SK-N-SH (cell line): Measurements from ENCODE around the gene TBPL1. TPM values are rescaled to one million over a fixed set of nuclear protein-coding genes. Genes with fewer than 3 reads are reported as not detected.

Experiments used
- CTCF ChIA-PET: fragments of 300-600, 350-600 bp; formaldehyde crosslinking; extraction: SDS; loops from one replicate; lab custom pipeline; 2021; lab: Yijun Ruan, JAX
- POLR2A ChIA-PET: fragments of 350-600 bp; sonication (Branson Sonifier 250); formaldehyde crosslinking; extraction: SDS; loops from one replicate; lab custom pipeline; 2020; ENCODE audit warnings: antibody characterized with exemption, inconsistent platforms; lab: Yijun Ruan, JAX
- DNase-seq: peaks from one replicate; pipeline ENCODE4 v3.0.0; 2012
- H2AFZ ChIP-seq: fragments of 200-600 bp; sonication (generic); 2 replicates; pipeline ENCODE4 v1.8.1; 2016; ENCODE audit warnings: antibody characterized with exemption, mild to moderate bottlenecking, low read depth
- H3F3A ChIP-seq: fragments of 200-600 bp; sonication (generic); replicated peaks from 2 replicates; pipeline ENCODE3; 2016; ENCODE audit warnings: antibody characterized with exemption, mild to moderate bottlenecking; ENCODE audit not compliant: insufficient read depth
- H3K27ac ChIP-seq, 2 experiments: fragments of 200-500 bp in 1 of 2; fragments of 200-600 bp in 1 of 2; sonication (Bioruptor generic) in 1 of 2; sonication (generic), shearing (Covaris generic) in 1 of 2; 2 replicates each; pipeline versions ENCODE4 v1.5.1 to v1.6.1; 2014 to 2016; ENCODE audit warnings: low read depth in 2 of 2, inconsistent platforms in 1 of 2, low read length in 1 of 2, mild to moderate bottlenecking in 1 of 2, mixed read lengths in 1 of 2
- H3K27me3 ChIP-seq: fragments of 200-600 bp; sonication (generic), shearing (Covaris generic); 2 replicates; pipeline ENCODE4 v1.6.1; 2016; ENCODE audit warnings: mixed run types; ENCODE audit not compliant: insufficient read depth
- H3K36me3 ChIP-seq, 2 experiments: fragments of 200-500 bp in 1 of 2; fragments of 200-600 bp in 1 of 2; sonication (Bioruptor generic) in 1 of 2; sonication (generic) in 1 of 2; replicated peaks in 1 of 2; 2 replicates each; pipeline versions ENCODE3 to v1.5.1; 2014 to 2016; ENCODE audit warnings: low read length in 1 of 2, mild to moderate bottlenecking in 1 of 2; ENCODE audit not compliant: insufficient read depth in 2 of 2, control insufficient read depth in 1 of 2
- H3K4me1 ChIP-seq, 2 experiments: fragments of 200-500 bp in 1 of 2; fragments of 200-600 bp in 1 of 2; sonication (Bioruptor generic) in 1 of 2; sonication (generic), shearing (Covaris generic) in 1 of 2; 2 replicates each; pipeline versions ENCODE4 v1.5.1 to v1.6.1; 2014 to 2016; ENCODE audit warnings: low read depth in 1 of 2, low read length in 1 of 2, mixed run types in 1 of 2; ENCODE audit not compliant: insufficient read depth in 2 of 2, control insufficient read depth in 1 of 2
- H3K4me2 ChIP-seq: fragments of 200-600 bp; sonication (generic), shearing (Covaris generic); 2 replicates; pipeline ENCODE4 v1.6.1; 2017; ENCODE audit warnings: mixed run types
- H3K4me3 ChIP-seq, 2 experiments: fragments of 200-500 bp in 1 of 2; fragments of 200-600 bp in 1 of 2; sonication (Bioruptor generic) in 1 of 2; sonication (generic), shearing (Covaris generic) in 1 of 2; 2 replicates each; pipeline versions ENCODE4 v1.5.1 to v1.8.1; 2014 to 2016; ENCODE audit warnings: low read depth in 2 of 2, inconsistent platforms in 1 of 2, low read length in 1 of 2, mild to moderate bottlenecking in 1 of 2, mixed read lengths in 1 of 2, moderate library complexity in 1 of 2
- H3K79me2 ChIP-seq: fragments of 200-600 bp; sonication (generic); 2 replicates; pipeline ENCODE4 v1.8.1; 2017; ENCODE audit warnings: mild to moderate bottlenecking; ENCODE audit not compliant: insufficient read depth
- H3K9ac ChIP-seq: fragments of 200-600 bp; sonication (generic); 2 replicates; pipeline ENCODE4 v1.6.1; 2017; ENCODE audit warnings: mixed run types
- H3K9me2 ChIP-seq: fragments of 200-600 bp; sonication (generic); 2 replicates; pipeline ENCODE4 v1.6.1; 2017; ENCODE audit warnings: mixed run types
- H3K9me3 ChIP-seq: fragments of 200-600 bp; sonication (generic); 2 replicates; pipeline ENCODE4 v1.6.1; 2017; ENCODE audit warnings: mixed run types, mild to moderate bottlenecking, moderate library complexity
- H4K20me1 ChIP-seq: fragments of 200-600 bp; sonication (generic); 2 replicates; pipeline ENCODE4 v1.6.1; 2017; ENCODE audit warnings: mild to moderate bottlenecking, mixed run types; ENCODE audit not compliant: insufficient read depth
- EP300 ChIP-seq, 2 experiments: IDR thresholded peaks; 2 replicates each; pipeline versions ENCODE4 v1.4.0 to v1.6.1; 2012; ENCODE audit warnings: borderline replicate concordance in 1 of 2, low read depth in 1 of 2, low read length in 1 of 2
- EZH2phosphoT487 ChIP-seq: fragments of 200-600 bp; sonication (generic); IDR thresholded peaks from 2 replicates; pipeline ENCODE4 v1.6.1; 2017; ENCODE audit warnings: low read depth, mixed run types, mild to moderate bottlenecking, antibody characterized with exemption, moderate library complexity, borderline replicate concordance
- FOSL2 ChIP-seq: IDR thresholded peaks from 2 replicates; pipeline ENCODE4 v1.4.0; 2012; ENCODE audit warnings: low read depth, mild to moderate bottlenecking, moderate library complexity, borderline replicate concordance
- FOXJ3 ChIP-seq: sonication (generic); formaldehyde crosslinking; IDR thresholded peaks from 2 replicates; pipeline ENCODE4 v1.5.1; 2020; ENCODE audit warnings: mild to moderate bottlenecking, missing genetic modification reagents
- FOXM1 ChIP-seq: IDR thresholded peaks from 2 replicates; pipeline ENCODE4 v1.4.0; 2012; ENCODE audit warnings: low read depth, mild to moderate bottlenecking
- GATA2 ChIP-seq: sonication (generic); formaldehyde crosslinking; IDR thresholded peaks from 2 replicates; pipeline ENCODE4 v1.5.0; 2020; ENCODE audit warnings: mild to moderate bottlenecking, missing genetic modification reagents
- JUND ChIP-seq: IDR thresholded peaks from 2 replicates; pipeline ENCODE4 v1.4.0; 2012
- MXI1 ChIP-seq: IDR thresholded peaks from 2 replicates; pipeline ENCODE4 v1.6.1; 2012; ENCODE audit warnings: mild to moderate bottlenecking, low read depth, low read length, improper control_type of control experiment
- NFIC ChIP-seq: IDR thresholded peaks from 2 replicates; pipeline ENCODE4 v1.4.0; 2012; ENCODE audit warnings: borderline replicate concordance
- NRF1 ChIP-seq: IDR thresholded peaks from 2 replicates; pipeline ENCODE4 v1.6.1; 2012; ENCODE audit warnings: low read depth, mild to moderate bottlenecking, low read length
- RXRA ChIP-seq: IDR thresholded peaks from 2 replicates; pipeline ENCODE4 v1.4.0; 2012; ENCODE audit warnings: low read depth, mild to moderate bottlenecking, borderline replicate concordance
- SMC3 ChIP-seq: IDR thresholded peaks from 2 replicates; pipeline ENCODE4 v1.6.1; 2012; ENCODE audit warnings: low read depth, low read length, improper control_type of control experiment
- TAF1 ChIP-seq: IDR thresholded peaks from 2 replicates; pipeline ENCODE4 v1.6.1; 2012; ENCODE audit warnings: low read depth, mild to moderate bottlenecking, low read length, moderate library complexity, borderline replicate concordance
- TCF12 ChIP-seq: IDR thresholded peaks from 2 replicates; pipeline ENCODE4 v1.4.0; 2012
- YY1 ChIP-seq: IDR thresholded peaks from 2 replicates; pipeline ENCODE4 v1.4.0; 2012; ENCODE audit warnings: low read depth, mild to moderate bottlenecking
- WGBS: methylation state at CpG from one replicate; pipeline ENCODE4 v1.1.6; 2017; ENCODE audit warnings: low lambda C conversion rate; 5-methylcytosine and 5-hydroxymethylcytosine counted together
- polyA plus RNA-seq, 3 experiments: library from polyadenylated mRNA; depleted of rRNA; stranded (reverse); fragments of >200 nt; gene quantifications; 2 replicates each; pipeline ENCODE4 v1.2.3, GENCODE V29; 2012
- TF ChIP-seq, protein P1 (sequence below): IDR thresholded peaks from 2 replicates; pipeline ENCODE4; 2012
- TF ChIP-seq, protein P2 (sequence below): IDR thresholded peaks from 2 replicates; pipeline ENCODE4 v1.4.0; 2012; ENCODE audit warnings: low read depth
- TF ChIP-seq, protein P3 (sequence below): fragments of 150-350 bp; IDR thresholded peaks from 2 replicates; pipeline ENCODE4 v1.6.1; 2017; ENCODE audit warnings: antibody characterized with exemption, low read length, low read depth, borderline replicate concordance
- TF ChIP-seq, protein P4 (sequence below): IDR thresholded peaks from 2 replicates; pipeline ENCODE4 v1.4.0; 2012; ENCODE audit warnings: low read depth, borderline replicate concordance

The TBPL1 gene
- polyA plus RNA-seq, 1 of the 3 experiments (the other 2 are of a cell fraction) = 16.3 TPM

DNA sequence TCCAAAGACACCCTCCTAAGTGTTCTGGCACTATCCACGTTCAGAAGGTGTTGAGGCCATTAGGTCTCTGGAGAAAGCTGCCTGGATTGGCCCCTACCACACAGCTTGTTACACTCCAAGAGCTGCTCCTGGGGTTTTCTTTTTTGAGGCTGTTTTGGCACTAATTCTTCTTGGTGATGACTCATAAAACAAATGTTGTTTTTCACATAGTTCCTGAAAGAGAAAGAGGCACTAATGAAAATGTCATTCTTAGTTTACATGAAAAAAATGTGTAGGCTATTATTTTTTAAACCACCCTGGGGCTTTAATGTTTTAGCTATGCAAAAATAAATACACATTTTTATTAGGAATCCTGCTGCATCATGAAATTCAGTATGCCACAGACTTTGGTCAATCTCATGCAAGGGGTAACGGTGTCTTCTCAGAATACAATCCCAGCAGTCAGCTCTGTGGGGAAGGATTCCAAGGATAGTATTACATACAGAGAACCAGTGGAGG is 38.1 kb downstream of the TBPL1 start:
- no peak overlapping the region for H3K4me3 ChIP-seq
- TF ChIP-seq, protein P1, sequence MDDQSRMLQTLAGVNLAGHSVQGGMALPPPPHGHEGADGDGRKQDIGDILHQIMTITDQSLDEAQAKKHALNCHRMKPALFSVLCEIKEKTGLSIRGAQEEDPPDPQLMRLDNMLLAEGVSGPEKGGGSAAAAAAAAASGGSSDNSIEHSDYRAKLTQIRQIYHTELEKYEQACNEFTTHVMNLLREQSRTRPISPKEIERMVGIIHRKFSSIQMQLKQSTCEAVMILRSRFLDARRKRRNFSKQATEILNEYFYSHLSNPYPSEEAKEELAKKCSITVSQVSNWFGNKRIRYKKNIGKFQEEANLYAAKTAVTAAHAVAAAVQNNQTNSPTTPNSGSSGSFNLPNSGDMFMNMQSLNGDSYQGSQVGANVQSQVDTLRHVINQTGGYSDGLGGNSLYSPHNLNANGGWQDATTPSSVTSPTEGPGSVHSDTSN = peak; percentile 33; the same call in 1 of the 2 replicates
- TF ChIP-seq RXRA = no peak
- peak; percentile 47; the same call in 1 of the 2 replicates for TF ChIP-seq NFIC
- TF ChIP-seq JUND = peak; percentile 68
- peak; percentile 63 for TF ChIP-seq FOSL2
- TF ChIP-seq EZH2phosphoT487 = no peak
- TF ChIP-seq, all 33 proteins: peak for 4
- Histone ChIP-seq H3K27me3 (no peaks in the 10 kb centered on the region), H4K20me1 (no peaks in the 10 kb centered on the region), H3K4me1 (0 out of 4 replicates have a peak, but pooled peaks cover 0 to 8% of the 10 kb centered on the region in 2 experiments), H3K9ac (no peak overlapping the region), H3K4me2 (0 out of 2 replicates have a peak overlapping the region, but pooled peaks have one; percentile 45), H3K36me3 (peaks cover 21 to 38% of the 10 kb centered on the region in 2 experiments), H3F3A (peaks cover 19% of the 10 kb centered on the region), H3K9me2 (no peaks in the 10 kb centered on the region), H3K79me2 (no peaks in the 10 kb centered on the region), H3K27ac (peak overlapping the region in 1 of 2 experiments; percentile 63; a peak in 2 of 4 replicates), H2AFZ (no peak overlapping the region), H3K9me3 (no peaks in the 10 kb centered on the region)
- WGBS = 75% methylated on average over 2 of the region's 2 CpGs
- POLR2A ChIA-PET = no interaction called here
- DNase-seq = no peak
- CTCF ChIA-PET = interaction anchor here (0.8 to 2.3 kb wide), 4 partner anchors 10 to 73 kb away, joined by 3 to 17 read pairs (median 8); no protein-coding TSS in a partner anchor

DNA sequence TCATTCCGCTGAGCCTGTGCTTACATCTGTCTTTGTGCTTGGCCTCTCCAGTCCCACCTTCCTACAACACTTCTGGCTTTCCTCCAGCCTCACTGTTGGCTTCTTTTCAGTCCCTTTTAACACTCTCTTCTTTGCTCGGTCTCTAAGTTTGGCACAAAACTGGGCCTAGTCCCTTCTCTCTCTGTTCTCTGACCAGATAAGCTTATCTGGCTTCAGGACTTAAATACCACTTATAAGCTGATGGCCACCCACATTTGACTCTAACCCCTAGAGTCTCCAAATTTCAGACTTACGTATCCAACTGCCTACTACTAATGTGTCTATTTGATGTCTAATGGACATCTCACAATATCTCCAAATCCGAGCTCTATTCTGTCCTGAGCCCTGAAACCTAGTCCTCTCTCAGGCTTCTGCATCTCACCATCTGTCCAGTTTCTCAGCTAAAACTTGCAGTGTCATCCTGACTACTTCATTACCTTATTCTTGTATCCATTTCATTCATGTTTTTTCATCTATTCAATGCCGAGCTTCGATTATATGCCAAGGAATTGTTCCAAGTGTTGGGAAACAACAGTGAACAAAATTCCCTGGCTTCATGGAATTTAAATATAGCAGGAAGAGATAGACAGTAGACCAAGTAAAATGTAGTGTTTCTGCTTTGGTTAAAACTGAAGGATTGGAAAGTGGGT is 40.1 kb downstream of the TBPL1 start:
- DNase-seq = no peak
- Histone ChIP-seq H3K79me2 (no peaks in the 10 kb centered on the region), H3K9ac (no peak overlapping the region), H3K9me3 (no peaks in the 10 kb centered on the region), H3K36me3 (peaks cover 7 to 20% of the 10 kb centered on the region in 2 experiments), H3K4me1 (0 out of 4 replicates have a peak, but pooled peaks cover 0 to 8% of the 10 kb centered on the region in 2 experiments), H3K9me2 (no peaks in the 10 kb centered on the region), H3F3A (peaks cover 19% of the 10 kb centered on the region), H2AFZ (no peak overlapping the region), H3K27me3 (no peaks in the 10 kb centered on the region), H4K20me1 (no peaks in the 10 kb centered on the region), H3K4me3 (no peak overlapping the region), H3K27ac (no peak overlapping the region), H3K4me2 (no peak overlapping the region)
- 94% methylated on average over 6 of the region's 6 CpGs for WGBS
- POLR2A ChIA-PET = no interaction called here
- TF ChIP-seq, protein P2, sequence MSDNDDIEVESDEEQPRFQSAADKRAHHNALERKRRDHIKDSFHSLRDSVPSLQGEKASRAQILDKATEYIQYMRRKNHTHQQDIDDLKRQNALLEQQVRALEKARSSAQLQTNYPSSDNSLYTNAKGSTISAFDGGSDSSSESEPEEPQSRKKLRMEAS = no peak
- TF ChIP-seq YY1 = no peak
- TF ChIP-seq, protein P1 = no peak
- TF ChIP-seq EP300 (IDR thresholded peaks at IDR 0.05; ENCODE audit: borderline replicate concordance in 1 of 2, low read depth in 1 of 2, low read length in 1 of 2) = no peak
- TF ChIP-seq TAF1 = no peak
- TF ChIP-seq NRF1 = no peak
- TF ChIP-seq, protein P3, sequence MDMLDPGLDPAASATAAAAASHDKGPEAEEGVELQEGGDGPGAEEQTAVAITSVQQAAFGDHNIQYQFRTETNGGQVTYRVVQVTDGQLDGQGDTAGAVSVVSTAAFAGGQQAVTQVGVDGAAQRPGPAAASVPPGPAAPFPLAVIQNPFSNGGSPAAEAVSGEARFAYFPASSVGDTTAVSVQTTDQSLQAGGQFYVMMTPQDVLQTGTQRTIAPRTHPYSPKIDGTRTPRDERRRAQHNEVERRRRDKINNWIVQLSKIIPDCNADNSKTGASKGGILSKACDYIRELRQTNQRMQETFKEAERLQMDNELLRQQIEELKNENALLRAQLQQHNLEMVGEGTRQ = no peak
- no peak for TF ChIP-seq GATA2
- no peak for TF ChIP-seq SMC3
- TF ChIP-seq TCF12 = no peak
- no peak for TF ChIP-seq FOXJ3
- TF ChIP-seq NFIC = no peak
- TF ChIP-seq, protein P4, sequence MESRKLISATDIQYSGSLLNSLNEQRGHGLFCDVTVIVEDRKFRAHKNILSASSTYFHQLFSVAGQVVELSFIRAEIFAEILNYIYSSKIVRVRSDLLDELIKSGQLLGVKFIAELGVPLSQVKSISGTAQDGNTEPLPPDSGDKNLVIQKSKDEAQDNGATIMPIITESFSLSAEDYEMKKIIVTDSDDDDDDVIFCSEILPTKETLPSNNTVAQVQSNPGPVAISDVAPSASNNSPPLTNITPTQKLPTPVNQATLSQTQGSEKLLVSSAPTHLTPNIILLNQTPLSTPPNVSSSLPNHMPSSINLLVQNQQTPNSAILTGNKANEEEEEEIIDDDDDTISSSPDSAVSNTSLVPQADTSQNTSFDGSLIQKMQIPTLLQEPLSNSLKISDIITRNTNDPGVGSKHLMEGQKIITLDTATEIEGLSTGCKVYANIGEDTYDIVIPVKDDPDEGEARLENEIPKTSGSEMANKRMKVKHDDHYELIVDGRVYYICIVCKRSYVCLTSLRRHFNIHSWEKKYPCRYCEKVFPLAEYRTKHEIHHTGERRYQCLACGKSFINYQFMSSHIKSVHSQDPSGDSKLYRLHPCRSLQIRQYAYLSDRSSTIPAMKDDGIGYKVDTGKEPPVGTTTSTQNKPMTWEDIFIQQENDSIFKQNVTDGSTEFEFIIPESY = no peak
- TF ChIP-seq FOXM1 = no peak
- TF ChIP-seq MXI1 = no peak
- TF ChIP-seq EZH2phosphoT487 = no peak
- CTCF ChIA-PET = interaction anchor here (0.8 to 1.3 kb wide), 3 partner anchors 20 to 70 kb away, joined by 3 to 6 read pairs (median 3); no protein-coding TSS in a partner anchor
